ENCODE measurements around the gene CAPN14. TPM values are rescaled to one million over a fixed set of nuclear protein-coding genes. Genes with fewer than 3 reads are reported as not detected.

CAPN14 gene
- total RNA-seq, 1 experiment from 2014 or later = under 0.01 TPM

- no peak for DNase-seq (ENCODE audit: low read depth)
These were observed 75.8 kb downstream of the CAPN14 start for GRCh38 chr2:31141443-31142085.

- DNase-seq (ENCODE audit: low read depth) = no peak
These were observed 77.2 kb downstream of the CAPN14 start for GRCh38 chr2:31140151-31140550.

GRCh38 chr2:31139671-31140070 lies 77.6 kb downstream of the CAPN14 start:
- no peak for DNase-seq (ENCODE audit: low read depth)

GRCh38 chr2:31138037-31138962 lies 79.0 kb downstream of the CAPN14 start, which contains the start of gene GALNT14:
Gene GALNT14 (minus strand): TSS chr2:31138440. CDS start chr2:31138086, 354 bp downstream.
- DNase-seq (ENCODE audit: low read depth) = peak; percentile 2

GRCh38 chr2:31137211-31138036 lies 79.9 kb downstream of the CAPN14 start:
- DNase-seq (ENCODE audit: low read depth) = no peak

- no peak for DNase-seq (ENCODE audit: low read depth)
These were observed 80.6 kb downstream of the CAPN14 start for GRCh38 chr2:31136732-31137131.

- DNase-seq (ENCODE audit: low read depth) = no peak
These were observed 81.3 kb downstream of the CAPN14 start for GRCh38 chr2:31136000-31136399.

- DNase-seq (ENCODE audit: low read depth) = no peak
These were observed 82.8 kb downstream of the CAPN14 start for GRCh38 chr2:31134480-31134879.

- DNase-seq (ENCODE audit: low read depth) = no peak
These were observed 84.5 kb downstream of the CAPN14 start for GRCh38 chr2:31132786-31133185.

- no peak for DNase-seq (ENCODE audit: low read depth)
These were observed 85.4 kb downstream of the CAPN14 start for GRCh38 chr2:31131871-31132270.

GRCh38 chr2:31129375-31130171 lies 87.7 kb downstream of the CAPN14 start:
- DNase-seq (ENCODE audit: low read depth) = no peak

GRCh38 chr2:31127931-31128330 lies 89.4 kb downstream of the CAPN14 start:
- no peak for DNase-seq (ENCODE audit: low read depth)

GRCh38 chr2:31125918-31126695 lies 91.2 kb downstream of the CAPN14 start:
- no peak for DNase-seq (ENCODE audit: low read depth)

GRCh38 chr2:31124904-31125303 lies 92.4 kb downstream of the CAPN14 start:
- no peak for DNase-seq (ENCODE audit: low read depth)

Other genes starting within 250 kb of the CAPN14 start
- not detected in 2 replicates for gene GALNT14, start 79.1 kb downstream of the CAPN14 start, total RNA-seq (2014; rRNA removed)
- gene EHD3, start 16.6 kb upstream of the CAPN14 start, total RNA-seq (2014; rRNA removed) = 9.1 and 10.9 TPM in 2 replicates
- 0.06 and 0.51 TPM in 2 replicates for gene XDH, start 197.2 kb upstream of the CAPN14 start, total RNA-seq (2014; rRNA removed)